Loucy (cell line): ENCODE results near the gene CFAP54.

Source experiments
- H2AFZ ChIP-seq: fragments of 200-600 bp; sonication (generic); 2 replicates; pipeline ENCODE4 v1.6.0; 2016; ENCODE audit warnings: antibody characterized with exemption, mild to moderate bottlenecking, low read length, moderate library complexity
- H3F3A ChIP-seq: fragments of 200-600 bp; 2 replicates; pipeline ENCODE4 v1.6.0; 2016; ENCODE audit warnings: antibody characterized with exemption, low read depth, mild to moderate bottlenecking
- H3K27me3 ChIP-seq: fragments of 200-600 bp; sonication (generic); 2 replicates; pipeline ENCODE4 v1.6.1; 2014; ENCODE audit warnings: low read length, mild to moderate bottlenecking; ENCODE audit not compliant: insufficient read depth, poor library complexity, severe bottlenecking
- H3K36me3 ChIP-seq: fragments of 200-600 bp; sonication (generic); 2 replicates; pipeline ENCODE4 v1.6.1; 2016; ENCODE audit warnings: low read length; ENCODE audit not compliant: insufficient read depth
- H3K4me1 ChIP-seq: fragments of 200-600 bp; sonication (generic); 2 replicates; pipeline ENCODE4 v1.5.1; 2014; ENCODE audit warnings: low read length, mild to moderate bottlenecking; ENCODE audit not compliant: insufficient read depth, poor library complexity, severe bottlenecking
- H3K4me2 ChIP-seq: fragments of 200-600 bp; sonication (generic); 2 replicates; pipeline ENCODE4 v1.6.0; 2014; ENCODE audit warnings: antibody characterized with exemption, low read length, low read depth, mild to moderate bottlenecking; ENCODE audit not compliant: poor library complexity, severe bottlenecking
- H3K4me3 ChIP-seq: fragments of 200-600 bp; sonication (generic); 2 replicates; pipeline ENCODE4 v1.5.1; 2014; ENCODE audit warnings: low read length, mild to moderate bottlenecking, mixed read lengths; ENCODE audit not compliant: poor library complexity, severe bottlenecking
- H3K79me2 ChIP-seq: fragments of 200-600 bp; sonication (generic); 2 replicates; pipeline ENCODE4 v1.6.1; 2014; ENCODE audit warnings: low read length; ENCODE audit not compliant: insufficient read depth
- H3K9ac ChIP-seq: fragments of 200-600 bp; sonication (generic); 2 replicates; pipeline ENCODE4 v1.6.0; 2014; ENCODE audit warnings: mild to moderate bottlenecking, low read depth, low read length, moderate library complexity; ENCODE audit not compliant: poor library complexity, severe bottlenecking
- H3K9me2 ChIP-seq: fragments of 200-600 bp; sonication (generic); replicated peaks from 2 replicates; pipeline ENCODE4 v1.6.1; 2016; ENCODE audit warnings: low read depth, low read length, mixed read lengths
- H3K9me3 ChIP-seq: fragments of 200-600 bp; sonication (generic); 2 replicates; pipeline ENCODE4 v1.6.1; 2014; ENCODE audit warnings: mild to moderate bottlenecking, antibody characterized with exemption, low read length, low read depth; ENCODE audit not compliant: insufficient read depth
- H4K20me1 ChIP-seq: fragments of 200-600 bp; sonication (generic); 2 replicates; pipeline ENCODE4 v1.6.0; 2014; ENCODE audit warnings: antibody characterized with exemption, low read length, mild to moderate bottlenecking; ENCODE audit not compliant: insufficient read depth, poor library complexity, severe bottlenecking
- CTCF ChIP-seq: fragments of 200-600 bp; sonication (generic); conservative IDR thresholded peaks from 2 replicates; pipeline ENCODE4 v1.5.1; 2014; ENCODE audit warnings: mild to moderate bottlenecking, antibody characterized with exemption, low read length
- EZH2phosphoT487 ChIP-seq: fragments of 200-600 bp; IDR thresholded peaks from 2 replicates; pipeline ENCODE4 v1.6.1; 2018; ENCODE audit warnings: antibody characterized with exemption, mild to moderate bottlenecking, moderate library complexity, borderline replicate concordance

CFAP54 gene

GRCh38 chr12:96448300-96448699, 41.1 kb upstream of the CFAP54 start:
- Histone ChIP-seq H3K36me3 (no peaks in the 10 kb centered on the region), H3K27me3 (no peaks in the 10 kb centered on the region), H3K4me2 (no peak overlapping the region), H4K20me1 (no peaks in the 10 kb centered on the region), H3K9ac (no peak overlapping the region), H2AFZ (no peak overlapping the region), H3K79me2 (no peaks in the 10 kb centered on the region), H3K9me2 (no peaks in the 10 kb centered on the region), H3F3A (peaks cover 11% of the 10 kb centered on the region), H3K4me1 (peaks cover 32% of the 10 kb centered on the region), H3K9me3 (no peaks in the 10 kb centered on the region), H3K4me3 (no peak overlapping the region)
- TF ChIP-seq CTCF (no peak), EZH2phosphoT487 (no peak)

GRCh38 chr12:96452261-96452922, 37.0 kb upstream of the CFAP54 start:
- Histone ChIP-seq H3K4me3 (no peak overlapping the region), H4K20me1 (no peaks in the 10 kb centered on the region), H3K4me2 (no peak overlapping the region), H3K79me2 (no peaks in the 10 kb centered on the region), H3K27me3 (no peaks in the 10 kb centered on the region), H3F3A (no peaks in the 10 kb centered on the region), H3K9ac (no peak overlapping the region), H3K9me2 (no peaks in the 10 kb centered on the region), H3K9me3 (no peaks in the 10 kb centered on the region), H3K36me3 (no peaks in the 10 kb centered on the region), H2AFZ (no peak overlapping the region), H3K4me1 (peaks cover 4% of the 10 kb centered on the region)
- TF ChIP-seq CTCF (no peak), EZH2phosphoT487 (no peak)

GRCh38 chr12:96454396-96454795, 35.0 kb upstream of the CFAP54 start:
- H3K9me2 ChIP-seq: no peaks in the 10 kb centered on the region
- H4K20me1 ChIP-seq: no peaks in the 10 kb centered on the region
- H3K36me3 ChIP-seq: no peaks in the 10 kb centered on the region
- no peaks in the 10 kb centered on the region for H3K9me3 ChIP-seq
- no peak overlapping the region for H3K4me2 ChIP-seq
- TF ChIP-seq EZH2phosphoT487 (no peak), CTCF (no peak)
- H3K79me2 ChIP-seq: no peaks in the 10 kb centered on the region
- H3K27me3 ChIP-seq: no peaks in the 10 kb centered on the region
- H2AFZ ChIP-seq: no peak overlapping the region
- H3K4me1 ChIP-seq: no peaks in the 10 kb centered on the region
- no peak overlapping the region for H3K4me3 ChIP-seq
- no peak overlapping the region for H3K9ac ChIP-seq
- H3F3A ChIP-seq: no peaks in the 10 kb centered on the region
